Stimulated activated naive CD8-positive, alpha-beta T cell treated with anti-CD3 and anti-CD28 coated beads, Interleukin-15, Interleukin-2, amounts not matched to agents 100 U/mL and 50 U/mL, for 24 hours (primary cell): ENCODE measurements around the gene AFG1L.
"Not testable (repeated sequence)": the region's sequence is repeated elsewhere in the genome, so short reads cannot be mapped to it uniquely, and the experiment has no call there.

Experiments
- ATAC-seq: fragments of 150-1000 bp; cut with Tn5 transposase; one replicate; pipeline ENCODE4 v1.10.0; 2021
- DNase-seq: peaks from one replicate; pipeline ENCODE4 v3.0.0; 2021

AFG1L gene

DNA sequence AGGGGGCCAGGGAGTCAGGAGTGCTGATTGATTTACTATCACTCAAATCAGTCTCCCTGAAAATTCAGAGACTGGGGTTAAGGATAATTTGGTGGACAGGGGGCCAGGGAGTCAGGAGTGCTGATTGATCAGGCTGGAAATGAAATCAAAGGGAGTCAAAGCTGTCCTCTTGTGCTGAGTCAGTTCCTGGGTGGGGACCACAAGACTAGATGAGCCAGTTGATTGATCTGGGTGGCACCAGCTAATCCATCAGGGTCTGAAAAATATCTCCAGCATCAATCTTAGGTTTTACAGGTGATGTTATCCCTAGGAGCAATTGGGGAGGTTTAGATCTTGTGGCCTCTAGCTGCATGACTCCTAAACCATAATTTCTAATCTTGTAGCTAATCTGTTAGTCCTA is 6.1 kb upstream of the AFG1L start:
- DNase-seq (no peak), ATAC-seq (peak; percentile 14)

DNA sequence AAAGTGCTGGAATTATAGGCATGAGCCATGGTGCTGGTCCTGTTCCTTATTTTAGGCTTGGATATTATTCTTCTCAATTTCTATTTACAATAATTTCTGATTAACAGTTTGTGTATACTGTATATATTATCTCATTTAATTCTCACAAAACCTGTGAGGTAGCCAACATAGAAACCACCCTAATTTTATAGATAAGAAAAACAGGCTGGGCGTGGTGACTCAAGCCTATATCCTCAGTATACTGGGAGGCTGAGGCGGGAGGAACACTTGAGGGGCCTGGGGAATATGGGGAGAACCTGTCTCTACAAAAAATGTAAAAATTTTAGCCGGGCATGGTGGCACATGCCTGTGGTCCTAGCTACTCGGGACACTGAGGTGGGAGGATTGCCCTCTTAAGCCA is 3.8 kb upstream of the AFG1L start:
- ATAC-seq (no peak), DNase-seq (no peak)

- not testable (repeated sequence) for DNase-seq, ATAC-seq
Measured at GRCh38 chr6:108292561-108292960, 2.3 kb upstream of the AFG1L start.

DNA sequence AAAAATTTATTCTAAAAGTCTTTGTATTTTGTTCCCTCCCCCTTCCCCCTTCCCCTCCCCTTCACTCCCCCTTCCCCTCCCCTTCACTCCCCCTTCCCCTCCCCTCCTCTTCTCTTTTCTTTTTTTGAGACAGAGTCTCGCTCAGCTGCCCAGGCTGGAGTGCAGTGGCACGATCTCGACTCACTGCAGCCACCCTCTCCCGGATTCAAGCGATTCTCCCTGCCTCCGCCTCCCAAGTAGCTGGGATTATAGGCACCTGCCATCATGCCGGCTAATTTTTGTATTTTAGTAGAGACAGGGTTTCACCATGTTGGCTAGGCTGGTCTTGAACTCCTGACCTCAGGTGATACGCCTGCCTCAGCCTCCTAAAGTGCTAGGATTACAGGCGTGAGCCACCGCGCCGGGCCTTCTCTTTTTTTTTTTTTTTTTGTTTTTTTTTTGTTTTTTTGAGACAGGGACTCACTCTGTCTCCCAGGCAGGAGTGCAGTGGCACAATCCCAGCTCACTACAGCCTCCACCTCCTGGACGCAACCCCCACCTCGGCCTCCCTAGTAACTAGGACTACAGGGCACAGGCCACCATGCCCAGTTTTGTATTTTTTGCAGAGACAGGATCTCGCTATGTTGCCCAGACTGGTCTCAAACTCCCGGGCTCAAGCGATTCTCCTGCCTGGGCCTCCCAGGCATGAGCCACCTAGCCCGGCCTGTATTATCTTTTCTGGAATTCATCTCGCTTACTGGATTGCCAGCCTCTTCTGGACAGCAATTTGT is 1.1 kb upstream of the AFG1L start:
- ATAC-seq (no peak), DNase-seq (no peak)

- DNase-seq = no peak
- peak; percentile 10 for ATAC-seq
Measured at GRCh38 chr6:108294297-108294726, 542 bp upstream of the AFG1L start.

GRCh38 chr6:108295676-108296075 is 822 bp downstream of the AFG1L start:
- DNase-seq (no peak), ATAC-seq (no peak)

DNA sequence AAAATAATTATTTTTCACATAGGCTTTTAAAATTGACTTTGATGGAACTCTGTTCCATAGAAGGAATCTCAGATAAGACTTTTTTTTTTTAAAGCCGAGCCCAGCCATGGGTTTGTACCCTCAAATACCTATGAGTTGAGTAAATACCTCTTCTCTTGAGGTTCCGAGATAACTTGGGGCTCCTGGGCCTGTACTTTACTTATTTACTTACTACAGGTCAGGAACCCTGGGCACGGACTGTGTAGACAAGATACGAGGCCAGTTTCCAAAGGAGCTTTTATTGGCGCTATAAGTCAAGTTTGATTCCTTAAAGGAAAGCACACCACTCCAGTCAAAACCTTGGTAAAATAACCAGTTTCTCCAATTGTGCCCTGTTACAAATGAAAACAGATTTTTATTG is 7.5 kb downstream of the AFG1L start:
- no peak for ATAC-seq
- DNase-seq = no peak

GRCh38 chr6:108304646-108305045 is 9.8 kb downstream of the AFG1L start:
- ATAC-seq = no peak
- no peak for DNase-seq

- not testable (repeated sequence) for DNase-seq, ATAC-seq
Measured at GRCh38 chr6:108308641-108309040, 13.8 kb downstream of the AFG1L start.

DNA sequence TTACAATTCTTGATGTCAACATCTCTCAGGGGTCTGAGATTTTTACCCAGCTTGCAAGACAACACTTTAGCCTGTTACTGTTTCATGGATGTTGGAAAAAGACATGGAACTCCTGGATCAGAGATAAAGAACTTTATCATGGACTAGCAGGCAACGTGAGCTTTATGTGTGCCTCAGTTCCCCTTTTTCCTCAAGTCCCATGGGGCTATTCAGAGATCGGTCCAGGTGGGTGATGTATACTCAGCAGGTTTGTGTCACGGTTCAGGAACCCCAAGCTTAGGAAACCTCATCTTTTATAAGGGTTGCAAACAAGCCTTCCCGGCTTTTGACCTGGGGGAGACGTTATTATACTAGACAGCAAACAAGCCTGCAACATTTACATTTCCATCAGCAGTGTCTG is 15.0 kb downstream of the AFG1L start:
- ATAC-seq = no peak
- no peak for DNase-seq

DNA sequence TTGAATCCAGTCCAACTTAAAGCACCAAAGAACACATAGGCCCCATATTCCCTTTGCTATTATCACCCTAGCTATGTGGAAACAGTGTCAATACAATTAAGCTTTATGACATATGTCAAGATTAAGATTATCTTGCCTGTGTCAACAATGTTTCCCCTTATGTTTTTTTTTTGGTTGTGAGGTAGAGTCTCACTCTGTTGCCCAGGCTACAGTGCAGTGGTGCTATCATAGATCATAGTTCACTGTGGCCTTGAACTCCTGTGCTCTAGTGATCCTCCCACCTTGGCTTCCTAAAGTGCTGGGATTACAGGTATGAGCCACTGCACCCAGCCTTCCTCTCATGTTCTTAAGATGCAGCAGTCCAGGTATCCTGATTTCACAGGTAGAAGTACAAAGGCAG is 17.8 kb downstream of the AFG1L start:
- ATAC-seq = no peak
- no peak for DNase-seq

GRCh38 chr6:108321253-108321747 is 26.4 kb downstream of the AFG1L start:
- ATAC-seq (no peak), DNase-seq (no peak)

DNA sequence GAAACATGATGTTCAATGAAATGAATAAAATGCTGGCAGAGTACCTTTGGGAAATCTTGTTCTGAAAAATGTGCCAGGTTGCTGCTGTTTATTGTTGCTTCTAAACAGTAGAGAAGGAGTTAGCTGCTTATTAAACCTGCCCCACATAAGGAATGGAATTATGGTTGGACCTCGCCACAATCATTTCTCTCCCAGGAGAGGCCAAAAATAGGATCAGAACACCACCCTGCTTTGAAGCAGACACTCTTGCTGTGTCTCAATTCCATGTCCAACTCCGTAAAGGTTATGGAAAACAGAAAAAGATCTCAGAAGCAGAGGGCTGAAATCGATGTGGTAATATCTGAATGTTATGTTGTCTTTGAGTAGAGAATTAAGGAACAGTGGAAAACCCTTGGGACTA is 27.9 kb downstream of the AFG1L start:
- DNase-seq (no peak), ATAC-seq (no peak)

DNA sequence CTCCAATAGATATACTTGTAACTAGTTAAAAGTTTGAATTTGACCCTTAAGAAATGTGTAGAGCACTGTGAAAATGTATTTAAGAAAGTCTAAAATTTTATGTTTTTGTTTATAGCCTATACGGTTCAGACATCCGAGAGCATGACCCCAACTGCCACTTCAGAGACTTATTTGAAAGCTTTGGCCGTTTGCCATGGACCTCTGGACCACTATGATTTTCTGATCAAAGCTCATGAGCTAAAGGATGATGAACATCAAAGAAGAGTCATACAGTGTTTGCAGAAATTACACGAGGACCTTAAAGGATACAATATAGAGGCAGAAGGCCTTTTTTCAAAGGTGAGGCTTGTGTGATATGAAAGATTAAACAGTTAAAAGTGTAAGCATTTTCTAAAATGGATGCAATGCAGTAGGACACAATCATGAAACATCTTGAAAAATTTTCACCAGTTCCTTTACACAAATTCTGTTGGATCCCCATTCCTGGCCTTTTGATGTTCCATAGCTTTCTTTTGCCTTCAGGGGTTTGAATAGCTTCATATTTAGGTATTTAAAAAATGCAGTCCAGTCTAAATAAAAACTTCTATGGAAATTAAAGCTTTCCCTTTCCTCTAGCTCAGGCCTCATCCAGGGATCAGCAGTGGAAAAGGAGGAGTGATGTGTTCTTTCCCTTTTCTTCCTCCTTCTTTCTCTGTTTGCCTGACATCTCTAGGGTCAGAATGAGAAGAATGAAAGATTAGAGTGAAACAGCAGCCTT is 29.0 kb downstream of the AFG1L start:
- DNase-seq (no peak), ATAC-seq (no peak)

DNA sequence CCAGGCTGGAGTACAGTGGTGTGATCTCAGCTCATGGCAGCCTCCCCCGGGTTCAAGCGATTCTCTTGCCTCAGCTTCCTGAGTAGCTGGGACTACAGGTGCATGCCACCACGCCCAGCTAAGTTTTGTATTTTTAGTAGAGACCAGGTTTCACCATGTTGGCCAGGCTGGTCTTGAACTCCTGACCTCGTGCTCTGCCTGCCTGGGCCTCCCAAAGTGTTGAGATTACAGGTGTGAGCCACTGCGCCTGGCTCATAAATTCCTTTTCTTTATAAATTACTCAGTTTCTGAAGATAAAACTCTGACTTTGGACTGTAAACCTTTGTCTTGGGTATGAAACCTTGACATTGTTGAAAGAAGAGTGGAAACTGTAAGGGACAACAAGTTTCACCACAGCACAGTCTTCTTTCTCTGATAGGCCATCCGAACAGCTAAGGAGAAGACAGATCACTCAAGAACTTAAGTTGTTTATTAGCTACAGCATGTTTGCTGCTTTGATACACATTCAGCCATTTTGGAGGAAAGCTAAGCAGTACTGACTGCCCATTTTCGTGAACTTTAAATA is 35.4 kb downstream of the AFG1L start:
- not testable (repeated sequence) for ATAC-seq, DNase-seq

DNA sequence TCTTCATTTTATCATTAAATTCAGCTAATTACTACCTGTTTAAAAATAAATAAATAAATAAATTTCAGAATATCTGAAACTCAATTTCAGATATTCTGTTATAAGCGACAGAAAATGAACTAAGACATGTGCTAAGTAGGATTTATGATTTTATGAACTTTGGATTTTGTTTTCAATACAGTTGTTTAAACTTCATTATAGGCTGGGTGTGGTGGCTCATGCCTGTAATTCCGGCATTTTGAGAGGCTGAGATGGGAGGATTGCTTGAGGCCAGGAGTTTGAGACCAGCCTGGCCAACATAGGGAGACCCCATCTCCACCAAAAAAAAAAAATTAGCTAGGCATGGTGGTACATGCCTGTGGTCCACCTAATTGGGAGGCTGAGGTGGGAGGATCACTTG is 36.0 kb downstream of the AFG1L start:
- DNase-seq (no peak), ATAC-seq (no peak)

GRCh38 chr6:108331982-108332381 is 37.1 kb downstream of the AFG1L start:
- no peak for DNase-seq
- no peak for ATAC-seq

DNA sequence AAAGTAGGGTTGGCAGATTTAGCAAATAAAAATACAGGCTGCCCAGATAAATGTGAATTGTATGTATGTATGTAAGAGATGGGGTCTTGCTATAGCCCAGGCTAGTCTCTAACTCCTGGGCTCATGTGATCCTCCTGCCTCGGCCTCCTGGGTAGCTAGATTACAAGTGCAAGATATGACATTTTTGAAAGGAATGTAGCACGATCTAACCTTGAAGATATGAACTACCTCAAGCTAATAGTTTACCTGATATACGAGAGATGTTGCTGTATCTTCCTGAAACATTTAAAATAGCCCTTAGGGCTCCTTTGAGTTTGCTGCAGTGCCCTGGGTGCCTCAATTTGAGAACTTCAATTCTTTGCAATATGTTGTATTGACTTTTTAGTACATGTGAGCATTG is 42.1 kb downstream of the AFG1L start:
- DNase-seq = no peak
- ATAC-seq = no peak

- ATAC-seq (no peak), DNase-seq (no peak)
Measured at GRCh38 chr6:108337721-108338120, 42.9 kb downstream of the AFG1L start.

GRCh38 chr6:108341372-108341771 is 46.5 kb downstream of the AFG1L start:
- ATAC-seq (no peak), DNase-seq (no peak)

GRCh38 chr6:108343894-108344293 is 49.0 kb downstream of the AFG1L start:
- DNase-seq = no peak

GRCh38 chr6:108348655-108349349 is 53.9 kb downstream of the AFG1L start:
- ATAC-seq = peak; percentile 66

More at GRCh38 chr6:108343894-108344293, 49.0 kb downstream of the AFG1L start:
- ATAC-seq = no peak

More at GRCh38 chr6:108348655-108349349, 53.9 kb downstream of the AFG1L start:
- no peak for DNase-seq
